ENCODE results near the gene RUNX3. TPM values are rescaled to one million over a fixed set of nuclear protein-coding genes. Genes with fewer than 3 reads are reported as not detected.
"Not testable (repeated sequence)": the region's sequence is repeated elsewhere in the genome, so short reads cannot be mapped to it uniquely, and the experiment has no call there.

The RUNX3 gene
- total RNA-seq, 2 experiments from 2014 or later = 12.2 to 39.5 TPM

GRCh38 chr1:24908591-24909259, 21.4 kb downstream of the RUNX3 start:
- Histone ChIP-seq H3K4me2 (ENCODE audit: low read length) (no peak overlapping the region), H2AFZ (ENCODE audit: low read length) (no peak overlapping the region), H3K27ac (ENCODE audit: low read depth, low read length, poor library complexity, severe bottlenecking) (no peak overlapping the region), H3K36me3 (ENCODE audit: insufficient read depth, low read length) (peaks cover 61% of the 10 kb centered on the region), H3K9me2 (ENCODE audit: insufficient read depth, low read length) (no peaks in the 10 kb centered on the region), H3K79me2 (ENCODE audit: insufficient read depth, low read depth, low read length) (no peaks in the 10 kb centered on the region), H4K20me1 (ENCODE audit: insufficient read depth, low read length) (no peaks in the 10 kb centered on the region), H3K4me1 (ENCODE audit: insufficient read depth, low read length, poor library complexity, severe bottlenecking) (no peaks in the 10 kb centered on the region), H3K4me3 (ENCODE audit: low read depth, low read length, poor library complexity, severe bottlenecking) (no peak overlapping the region), H3K9me3 (ENCODE audit: low read length) (no peaks in the 10 kb centered on the region)
- intact Hi-C loops (cut with micrococcal nuclease; ENCODE audit: unreplicated experiment) = no loop called here
- DNase-seq (ENCODE audit: low spot score) = no peak
- no peak for TF ChIP-seq CTCF (conservative IDR thresholded peaks at IDR 0.05; ENCODE audit: low read length)
- no TSS peak for BruUV-seq (replicated peaks)
- ChIA-PET POLR2A (no interaction called here), CTCF (ENCODE audit: unreplicated experiment) (no interaction called here)

GRCh38 chr1:24907587-24908294, 22.3 kb downstream of the RUNX3 start:
- peaks cover 62% of the 10 kb centered on the region for H3K36me3 ChIP-seq (ENCODE audit: insufficient read depth, low read length)
- H3K9me3 ChIP-seq (ENCODE audit: low read length); POLR2A ChIA-PET; H3K27ac ChIP-seq (ENCODE audit: low read depth, low read length, poor library complexity, severe bottlenecking); CTCF ChIA-PET (ENCODE audit: unreplicated experiment); intact Hi-C loops (cut with micrococcal nuclease; ENCODE audit: unreplicated experiment); H3K4me1 ChIP-seq (ENCODE audit: insufficient read depth, low read length, poor library complexity, severe bottlenecking); BruUV-seq (replicated peaks); H4K20me1 ChIP-seq (ENCODE audit: insufficient read depth, low read length); H3K9me2 ChIP-seq (ENCODE audit: insufficient read depth, low read length); H3K4me2 ChIP-seq (ENCODE audit: low read length); DNase-seq (ENCODE audit: low spot score); H3K79me2 ChIP-seq (ENCODE audit: insufficient read depth, low read depth, low read length); H2AFZ ChIP-seq (ENCODE audit: low read length); H3K4me3 ChIP-seq (ENCODE audit: low read depth, low read length, poor library complexity, severe bottlenecking): not testable (repeated sequence)

- Histone ChIP-seq H3K9me3 (ENCODE audit: low read length) (no peaks in the 10 kb centered on the region), H4K20me1 (ENCODE audit: insufficient read depth, low read length) (no peaks in the 10 kb centered on the region), H3K4me1 (ENCODE audit: insufficient read depth, low read length, poor library complexity, severe bottlenecking) (no peaks in the 10 kb centered on the region), H3K27ac (ENCODE audit: low read depth, low read length, poor library complexity, severe bottlenecking) (no peak overlapping the region), H3K79me2 (ENCODE audit: insufficient read depth, low read depth, low read length) (no peaks in the 10 kb centered on the region), H3K36me3 (ENCODE audit: insufficient read depth, low read length) (peaks cover 64% of the 10 kb centered on the region), H2AFZ (ENCODE audit: low read length) (no peak overlapping the region), H3K4me2 (ENCODE audit: low read length) (no peak overlapping the region), H3K9me2 (ENCODE audit: insufficient read depth, low read length) (no peaks in the 10 kb centered on the region), H3K4me3 (ENCODE audit: low read depth, low read length, poor library complexity, severe bottlenecking) (no peak overlapping the region)
- CTCF ChIA-PET (ENCODE audit: unreplicated experiment) = no interaction called here
- POLR2A ChIA-PET = no interaction called here
- TF ChIP-seq EZH2phosphoT487 (IDR thresholded peaks at IDR 0.05; ENCODE audit: borderline replicate concordance, low read depth, low read length) (no peak), CTCF (conservative IDR thresholded peaks at IDR 0.05; ENCODE audit: low read length) (no peak)
- intact Hi-C loops (cut with micrococcal nuclease; ENCODE audit: unreplicated experiment) = no loop called here
- no peak for DNase-seq (ENCODE audit: low spot score)
- BruUV-seq (replicated peaks) = no TSS peak
Measured at GRCh38 chr1:24906760-24907490, 23.2 kb downstream of the RUNX3 start.
